ENCODE data around the gene SSPN. TPM values are rescaled to one million over a fixed set of nuclear protein-coding genes. Genes with fewer than 3 reads are reported as not detected.

The SSPN gene
- total RNA-seq, 2 donors from 2014 or later = 1.3 to 3.7 TPM

GRCh38 chr12:26246483-26247164 is 51.3 kb downstream of the SSPN start:
- H3K36me3 Mint-ChIP-seq (ENCODE audit: low read depth) = peaks cover 6% of the 10 kb centered on the region
- peaks cover 18% of the 10 kb centered on the region for H3K9me3 Mint-ChIP-seq
- WGBS, 2 experiments (ENCODE audit: insufficient coverage in 1 of 2, insufficient read length in 1 of 2) = 86 to 100% methylated on average over 2 to 4 of the region's 4 CpGs
- H3K27ac Mint-ChIP-seq = no peak overlapping the region
- peaks cover 3% of the 10 kb centered on the region for H3K27me3 Mint-ChIP-seq (ENCODE audit: insufficient read depth)
- Histone ChIP-seq H3K27me3 (ENCODE audit: control insufficient read depth, insufficient read depth, low read length, poor library complexity, severe bottlenecking) (no peaks in the 10 kb centered on the region), H3K27ac (ENCODE audit: low read depth, low read length) (no peak overlapping the region), H3K4me3 (ENCODE audit: low read length) (no peak overlapping the region), H3K36me3 (ENCODE audit: control insufficient read depth, insufficient read depth, low read length) (no peaks in the 10 kb centered on the region), H3K9me3 (ENCODE audit: control insufficient read depth, low read length) (peaks cover 4% of the 10 kb centered on the region), H3K4me1 (ENCODE audit: control insufficient read depth, insufficient read depth, low read length) (no peaks in the 10 kb centered on the region), H3K9ac (ENCODE audit: extremely low read depth, low read length, poor library complexity, severe bottlenecking) (no peak overlapping the region)
- H3K4me3 Mint-ChIP-seq = no peak overlapping the region
- DNase-seq = no peak
- no peak for TF ChIP-seq CTCF (conservative IDR thresholded peaks at IDR 0.05)
- H3K4me1 Mint-ChIP-seq = peaks cover 1% of the 10 kb centered on the region

GRCh38 chr12:26247873-26248272 is 52.5 kb downstream of the SSPN start:
- DNase-seq = no peak
- peaks cover 6% of the 10 kb centered on the region for H3K36me3 Mint-ChIP-seq (ENCODE audit: low read depth)
- peaks cover 1% of the 10 kb centered on the region for H3K4me1 Mint-ChIP-seq
- H3K36me3 ChIP-seq (ENCODE audit: control insufficient read depth, insufficient read depth, low read length) = no peaks in the 10 kb centered on the region
- H3K27ac Mint-ChIP-seq = no peak overlapping the region
- H3K9me3 ChIP-seq (ENCODE audit: control insufficient read depth, low read length) = peaks cover 5% of the 10 kb centered on the region
- H3K9me3 Mint-ChIP-seq = peaks cover 20% of the 10 kb centered on the region
- H3K27me3 Mint-ChIP-seq (ENCODE audit: insufficient read depth) = peaks cover 3% of the 10 kb centered on the region
- H3K9ac ChIP-seq (ENCODE audit: extremely low read depth, low read length, poor library complexity, severe bottlenecking) = no peak overlapping the region
- H3K27ac ChIP-seq (ENCODE audit: low read depth, low read length) = no peak overlapping the region
- TF ChIP-seq CTCF (conservative IDR thresholded peaks at IDR 0.05) = no peak
- 75 to 82% methylated on average over 4 of the region's 4 CpGs for WGBS, 2 experiments (ENCODE audit: insufficient coverage in 1 of 2, insufficient read length in 1 of 2)
- no peak overlapping the region for H3K4me3 Mint-ChIP-seq
- H3K4me3 ChIP-seq (ENCODE audit: low read length) = no peak overlapping the region
- H3K27me3 ChIP-seq (ENCODE audit: control insufficient read depth, insufficient read depth, low read length, poor library complexity, severe bottlenecking) = no peaks in the 10 kb centered on the region
- no peaks in the 10 kb centered on the region for H3K4me1 ChIP-seq (ENCODE audit: control insufficient read depth, insufficient read depth, low read length)

GRCh38 chr12:26250801-26251200 is 55.4 kb downstream of the SSPN start:
- H3K27ac ChIP-seq (ENCODE audit: low read depth, low read length) = no peak overlapping the region
- no peaks in the 10 kb centered on the region for H3K27me3 Mint-ChIP-seq (ENCODE audit: insufficient read depth)
- no peak overlapping the region for H3K9ac ChIP-seq (ENCODE audit: extremely low read depth, low read length, poor library complexity, severe bottlenecking)
- H3K4me1 Mint-ChIP-seq = peaks cover under 1% of the 10 kb centered on the region
- no peak for DNase-seq
- WGBS, 2 experiments (ENCODE audit: insufficient coverage in 1 of 2, insufficient read length in 1 of 2) = 91 to 100% methylated on average over 1 to 3 of the region's 3 CpGs
- H3K4me3 Mint-ChIP-seq = no peak overlapping the region
- no peaks in the 10 kb centered on the region for H3K4me1 ChIP-seq (ENCODE audit: control insufficient read depth, insufficient read depth, low read length)
- H3K36me3 Mint-ChIP-seq (ENCODE audit: low read depth) = peaks cover 6% of the 10 kb centered on the region
- no peak for TF ChIP-seq CTCF (conservative IDR thresholded peaks at IDR 0.05)
- peaks cover 11% of the 10 kb centered on the region for H3K9me3 ChIP-seq (ENCODE audit: control insufficient read depth, low read length)
- H3K9me3 Mint-ChIP-seq = peaks cover 31% of the 10 kb centered on the region
- H3K27me3 ChIP-seq (ENCODE audit: control insufficient read depth, insufficient read depth, low read length, poor library complexity, severe bottlenecking) = no peaks in the 10 kb centered on the region
- no peak overlapping the region for H3K4me3 ChIP-seq (ENCODE audit: low read length)
- H3K36me3 ChIP-seq (ENCODE audit: control insufficient read depth, insufficient read depth, low read length) = no peaks in the 10 kb centered on the region
- H3K27ac Mint-ChIP-seq = no peak overlapping the region
